ENCODE measurements around the gene ZBTB43. TPM values are rescaled to one million over a fixed set of nuclear protein-coding genes. Genes with fewer than 3 reads are reported as not detected.
"Not testable (repeated sequence)": the region's sequence is repeated elsewhere in the genome, so short reads cannot be mapped to it uniquely, and the experiment has no call there.

Gene ZBTB43
- total and polyA plus RNA-seq, 2 of the 4 experiments (the other 2 are of a cell fraction), result 4.5 to 15.1 TPM

- peaks cover 25% of the 10 kb centered on the region for H4K20me1 ChIP-seq (ENCODE audit: insufficient read depth, low read length)
- in situ Hi-C loops (cut with MboI; ENCODE audit: low sequenced_read_pairs), result no loop called here
These were observed 18.0 kb downstream of the ZBTB43 start for GRCh38 chr9:126822873-126823272.

GRCh38 chr9:126824052-126824451 lies 19.2 kb downstream of the ZBTB43 start:
- H3K4ac ChIP-seq (ENCODE audit: low read depth, low read length); H3K23ac ChIP-seq (ENCODE audit: low read depth, low read length); ATAC-seq (ENCODE audit: low read depth); H3K9me1 ChIP-seq (ENCODE audit: insufficient read depth, low read length); H4K91ac ChIP-seq (ENCODE audit: insufficient read depth, low read depth, low read length); dilution Hi-C loops (cut with HindIII; ENCODE audit: low sequenced_read_pairs, unreplicated experiment); H3K14ac ChIP-seq (replicated peaks; ENCODE audit: low read depth, low read length); H3K9me3 ChIP-seq (ENCODE audit: control insufficient read depth, insufficient read depth, low read length); DNase-seq; H2AK9ac ChIP-seq (replicated peaks; ENCODE audit: low read depth, low read length, poor library complexity); POLR2A ChIA-PET (ENCODE audit: unreplicated experiment); H2BK20ac ChIP-seq (ENCODE audit: low read depth, low read length); H3K18ac ChIP-seq (ENCODE audit: low read depth, low read length); H3K27ac ChIP-seq (ENCODE audit: insufficient read depth, low read length); H2AK5ac ChIP-seq (ENCODE audit: low read depth, low read length); H4K5ac ChIP-seq (ENCODE audit: low read depth, low read length); H4K8ac ChIP-seq (ENCODE audit: low read depth in 2 of 2, low read length in 2 of 2); BruUV-seq (replicated peaks); H3K27me3 ChIP-seq (ENCODE audit: control insufficient read depth, insufficient read depth, low read length); H3K4me3 ChIP-seq (ENCODE audit: insufficient read depth, low read depth, low read length); H2BK120ac ChIP-seq (ENCODE audit: low read depth, low read length); H3K9ac ChIP-seq (ENCODE audit: low read depth, low read length); H3K4me1 ChIP-seq (ENCODE audit: control insufficient read depth, insufficient read depth, low read length); H2AFZ ChIP-seq (replicated peaks; ENCODE audit: low read length, poor library complexity); intact Hi-C loops (cut with micrococcal nuclease); H3K36me3 ChIP-seq (ENCODE audit: control insufficient read depth, insufficient read depth, low read length); H3K56ac ChIP-seq (ENCODE audit: extremely low read depth, insufficient read depth, low read length); H2BK15ac ChIP-seq (ENCODE audit: low read depth, low read length); in situ Hi-C loops (cut with MboI; ENCODE audit: low sequenced_read_pairs); H3K4me2 ChIP-seq (ENCODE audit: low read depth, low read length); H2BK5ac ChIP-seq (ENCODE audit: low read depth, low read length, poor library complexity, severe bottlenecking): not testable (repeated sequence)
- Histone ChIP-seq H4K20me1 (ENCODE audit: insufficient read depth, low read length) (peaks cover 21% of the 10 kb centered on the region), H3K79me1 (ENCODE audit: low read depth in 1 of 2, low read length in 2 of 2) (peaks cover 34 to 48% of the 10 kb centered on the region in 2 experiments)
- CTCF ChIA-PET, result interaction anchor here (1.1 kb wide), 1 partner anchor 9 kb away, joined by 3 read pairs; no protein-coding TSS in a partner anchor
- no CpG with 5 or more reads among the region's 7 CpGs for WGBS, 2 experiments (ENCODE audit: extremely low coverage in 2 of 2, insufficient read length in 1 of 2)

More at GRCh38 chr9:126822873-126823272, 18.0 kb downstream of the ZBTB43 start:
- Histone ChIP-seq H3K36me3 (ENCODE audit: control insufficient read depth, insufficient read depth, low read length) (peaks cover 14% of the 10 kb centered on the region), H3K27ac (ENCODE audit: insufficient read depth, low read length) (no peak overlapping the region), H3K4me1 (ENCODE audit: control insufficient read depth, insufficient read depth, low read length) (no peaks in the 10 kb centered on the region), H3K27me3 (ENCODE audit: control insufficient read depth, insufficient read depth, low read length) (no peaks in the 10 kb centered on the region), H3K79me1 (ENCODE audit: low read depth in 1 of 2, low read length in 2 of 2) (peaks cover 34 to 51% of the 10 kb centered on the region in 2 experiments), H3K18ac (ENCODE audit: low read depth, low read length) (no peak overlapping the region), H4K5ac (ENCODE audit: low read depth, low read length) (no peak overlapping the region), H2AFZ (replicated peaks; ENCODE audit: low read length, poor library complexity) (no peak overlapping the region), H3K4ac (ENCODE audit: low read depth, low read length) (no peak overlapping the region), H3K9me3 (ENCODE audit: control insufficient read depth, insufficient read depth, low read length) (peaks cover 12% of the 10 kb centered on the region), H2BK5ac (ENCODE audit: low read depth, low read length, poor library complexity, severe bottlenecking) (no peak overlapping the region), H3K9me1 (ENCODE audit: insufficient read depth, low read length) (no peaks in the 10 kb centered on the region; the same call in 1 of the 2 replicates), H4K8ac (ENCODE audit: low read depth in 2 of 2, low read length in 2 of 2) (no peak overlapping the region), H3K4me2 (ENCODE audit: low read depth, low read length) (no peak overlapping the region), H3K9ac (ENCODE audit: low read depth, low read length) (no peak overlapping the region), H2AK5ac (ENCODE audit: low read depth, low read length) (no peak overlapping the region), H2AK9ac (replicated peaks; ENCODE audit: low read depth, low read length, poor library complexity) (no peak overlapping the region), H3K14ac (replicated peaks; ENCODE audit: low read depth, low read length) (no peak overlapping the region), H3K4me3 (ENCODE audit: insufficient read depth, low read depth, low read length) (no peak overlapping the region), H4K91ac (ENCODE audit: insufficient read depth, low read depth, low read length) (no peak overlapping the region), H3K56ac (ENCODE audit: extremely low read depth, insufficient read depth, low read length) (no peak overlapping the region), H2BK120ac (ENCODE audit: low read depth, low read length) (no peak overlapping the region), H2BK15ac (ENCODE audit: low read depth, low read length) (no peak overlapping the region), H2BK20ac (ENCODE audit: low read depth, low read length) (no peak overlapping the region), H3K23ac (ENCODE audit: low read depth, low read length) (no peak overlapping the region)
- ATAC-seq (ENCODE audit: low read depth) (no peak), DNase-seq (no peak)
- POLR2A ChIA-PET (ENCODE audit: unreplicated experiment), result no interaction called here
- TF ChIP-seq MAFK (IDR thresholded peaks at IDR 0.05; ENCODE audit: low read depth, low read length) (no peak), CEBPB (IDR thresholded peaks at IDR 0.05; ENCODE audit: low read depth, low read length) (no peak), POLR2A (IDR thresholded peaks at IDR 0.05; ENCODE audit: low read depth, low read length) (no peak), MAZ (IDR thresholded peaks at IDR 0.05; ENCODE audit: borderline replicate concordance, low read depth, low read length) (no peak)
- CTCF ChIA-PET, result no interaction called here
- dilution Hi-C loops (cut with HindIII; ENCODE audit: low sequenced_read_pairs, unreplicated experiment) (no loop called here), intact Hi-C loops (cut with micrococcal nuclease) (no loop called here)
- BruUV-seq (replicated peaks), result no TSS peak
- no CpG with 5 or more reads among the region's 1 CpG for WGBS, 2 experiments (ENCODE audit: extremely low coverage in 2 of 2, insufficient read length in 1 of 2)

Data from IMR-90 (cell line).